Right atrium auricular region (tissue), 2 donors: ENCODE data around the gene CYTH3. TPM values are rescaled to one million over a fixed set of nuclear protein-coding genes. Genes with fewer than 3 reads are reported as not detected.

Experiments used
- DNase-seq: peaks from one replicate; pipeline ENCODE4 v3.0.0-alpha.2; 2019; ENCODE audit warnings: low spot score
- H3K27ac ChIP-seq, 2 donors: fragments of 200-600 bp; sonication (generic); 1 replicate in 1 of 2; 2 replicates in 1 of 2; pipeline ENCODE4 v1.5.1; 2016 to 2019
- H3K27me3 ChIP-seq, 2 donors: fragments of 200-600 bp; sonication (generic); one replicate each; pipeline versions ENCODE4 v1.5.1 to v1.6.0; 2017 to 2019
- H3K36me3 ChIP-seq: fragments of 200-600 bp; sonication (generic); one replicate; pipeline ENCODE4 v1.5.1; 2016
- H3K4me1 ChIP-seq, 2 donors: fragments of 200-600 bp; sonication (generic); one replicate each; pipeline versions ENCODE4 v1.5.1 to v1.6.0; 2017 to 2019
- H3K4me3 ChIP-seq, 2 donors: fragments of 200-600 bp; sonication (generic); 1 replicate in 1 of 2; 2 replicates in 1 of 2; pipeline ENCODE4 v1.5.1; 2017 to 2019; ENCODE audit warnings: mild to moderate bottlenecking in 1 of 2, moderate library complexity in 1 of 2
- H3K9me3 ChIP-seq, 2 donors: fragments of 200-600 bp; sonication (generic); one replicate each; pipeline ENCODE4 v1.5.1; 2019
- CTCF ChIP-seq, 2 donors: fragments of 200-600 bp; sonication (generic); IDR thresholded peaks; one replicate each; pipeline ENCODE4 v1.5.1; 2019; ENCODE audit warnings: antibody characterized with exemption in 2 of 2
- total RNA-seq, 2 donors: library from RNA; depleted of rRNA; stranded (reverse); fragments of >200 nt; gene quantifications; one replicate each; pipeline ENCODE4 v1.1.0, GENCODE V29; 2016

The CYTH3 gene
- total RNA-seq, 2 donors from 2014 or later = 27.2 to 34.0 TPM

GRCh38 chr7:6259257-6259656 lies 13.2 kb downstream of the CYTH3 start:
- H3K27ac ChIP-seq = peak overlapping the region; percentile 50 to 54
- H3K9me3 ChIP-seq = no peaks in the 10 kb centered on the region
- H3K4me3 ChIP-seq = no peak overlapping the region
- no peak for TF ChIP-seq CTCF (IDR thresholded peaks at IDR 0.05)
- no peaks in the 10 kb centered on the region for H3K27me3 ChIP-seq
- peaks cover 0 to 88% of the 10 kb centered on the region in 2 donors for H3K4me1 ChIP-seq
- no peak for DNase-seq
- no peaks in the 10 kb centered on the region for H3K36me3 ChIP-seq

- TF ChIP-seq CTCF (IDR thresholded peaks at IDR 0.05) = no peak
- H3K4me1 ChIP-seq = peaks cover 0 to 90% of the 10 kb centered on the region in 2 donors
Observed at GRCh38 chr7:6258440-6259182, 13.8 kb downstream of the CYTH3 start.

GRCh38 chr7:6257675-6258074 lies 14.7 kb downstream of the CYTH3 start:
- no peaks in the 10 kb centered on the region for H3K27me3 ChIP-seq
- peak overlapping the region; percentile 50 to 54 for H3K27ac ChIP-seq
- H3K36me3 ChIP-seq = no peaks in the 10 kb centered on the region
- no peak overlapping the region for H3K4me3 ChIP-seq
- H3K9me3 ChIP-seq = no peaks in the 10 kb centered on the region
- TF ChIP-seq CTCF (IDR thresholded peaks at IDR 0.05) = no peak
- DNase-seq = no peak
- H3K4me1 ChIP-seq = peaks cover 0 to 91% of the 10 kb centered on the region in 2 donors

More at GRCh38 chr7:6258440-6259182, 13.8 kb downstream of the CYTH3 start:
- Histone ChIP-seq H3K27me3 (no peaks in the 10 kb centered on the region), H3K27ac (peak overlapping the region; percentile 50 to 54), H3K4me3 (no peak overlapping the region), H3K36me3 (no peaks in the 10 kb centered on the region), H3K9me3 (no peaks in the 10 kb centered on the region)
- DNase-seq = no peak

GRCh38 chr7:6256677-6257535 lies 15.5 kb downstream of the CYTH3 start:
- H3K4me3 ChIP-seq = peak overlapping the region in 1 of 2 donors; percentile 10
- peak; percentile 77 for DNase-seq
- TF ChIP-seq CTCF (IDR thresholded peaks at IDR 0.05) = no peak
- peaks cover 0 to 91% of the 10 kb centered on the region in 2 donors for H3K4me1 ChIP-seq
- H3K27ac ChIP-seq = peak overlapping the region; percentile 50 to 55
- no peaks in the 10 kb centered on the region for H3K27me3 ChIP-seq
- H3K36me3 ChIP-seq = no peaks in the 10 kb centered on the region
- no peaks in the 10 kb centered on the region for H3K9me3 ChIP-seq

- Histone ChIP-seq H3K36me3 (no peaks in the 10 kb centered on the region), H3K4me1 (peaks cover 0 to 91% of the 10 kb centered on the region in 2 donors), H3K27me3 (no peaks in the 10 kb centered on the region), H3K9me3 (no peaks in the 10 kb centered on the region), H3K27ac (peak overlapping the region; percentile 50 to 55), H3K4me3 (peak overlapping the region in 1 of 2 donors; percentile 10)
- TF ChIP-seq CTCF (IDR thresholded peaks at IDR 0.05) = peak in 1 of 2 donors; percentile 38
- DNase-seq = no peak
Observed at GRCh38 chr7:6256109-6256483, 16.3 kb downstream of the CYTH3 start.
